ENCODE results near the gene LUC7L2.

DNA sequence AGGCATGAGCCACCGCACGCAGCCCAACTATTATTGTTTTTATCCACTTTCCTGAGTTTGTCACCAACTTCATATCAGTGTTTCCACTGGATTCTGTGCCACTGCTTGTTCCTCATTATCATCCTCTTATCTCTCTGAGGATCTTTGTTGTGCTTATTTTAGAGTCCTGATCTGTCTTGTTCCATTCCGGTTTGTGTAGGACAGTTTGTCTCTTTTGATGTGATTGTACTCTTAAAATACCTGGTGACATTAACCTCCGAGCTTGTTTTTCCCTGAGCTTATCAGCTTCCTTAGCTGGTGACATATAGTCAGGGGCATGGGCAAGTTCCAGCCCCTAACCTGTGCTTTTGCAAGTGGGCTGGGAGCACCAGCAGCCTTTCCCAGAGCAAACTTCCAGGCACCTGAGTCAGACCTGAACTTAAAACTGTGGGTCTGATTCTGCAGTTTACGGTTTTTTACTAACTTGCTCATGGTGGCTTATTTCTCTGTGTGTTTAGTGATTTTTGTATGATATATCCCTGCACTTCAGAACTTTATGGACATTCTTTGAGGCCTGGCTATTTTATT, 41.7 kb upstream of the LUC7L2 start:
- no peak for TF ChIP-seq POLR2AphosphoS5 (IDR thresholded peaks at IDR 0.05)
- TF ChIP-seq, protein P1, sequence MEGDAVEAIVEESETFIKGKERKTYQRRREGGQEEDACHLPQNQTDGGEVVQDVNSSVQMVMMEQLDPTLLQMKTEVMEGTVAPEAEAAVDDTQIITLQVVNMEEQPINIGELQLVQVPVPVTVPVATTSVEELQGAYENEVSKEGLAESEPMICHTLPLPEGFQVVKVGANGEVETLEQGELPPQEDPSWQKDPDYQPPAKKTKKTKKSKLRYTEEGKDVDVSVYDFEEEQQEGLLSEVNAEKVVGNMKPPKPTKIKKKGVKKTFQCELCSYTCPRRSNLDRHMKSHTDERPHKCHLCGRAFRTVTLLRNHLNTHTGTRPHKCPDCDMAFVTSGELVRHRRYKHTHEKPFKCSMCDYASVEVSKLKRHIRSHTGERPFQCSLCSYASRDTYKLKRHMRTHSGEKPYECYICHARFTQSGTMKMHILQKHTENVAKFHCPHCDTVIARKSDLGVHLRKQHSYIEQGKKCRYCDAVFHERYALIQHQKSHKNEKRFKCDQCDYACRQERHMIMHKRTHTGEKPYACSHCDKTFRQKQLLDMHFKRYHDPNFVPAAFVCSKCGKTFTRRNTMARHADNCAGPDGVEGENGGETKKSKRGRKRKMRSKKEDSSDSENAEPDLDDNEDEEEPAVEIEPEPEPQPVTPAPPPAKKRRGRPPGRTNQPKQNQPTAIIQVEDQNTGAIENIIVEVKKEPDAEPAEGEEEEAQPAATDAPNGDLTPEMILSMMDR (IDR thresholded peaks at IDR 0.05): no peak
- no peak for TF ChIP-seq POLR2A (IDR thresholded peaks at IDR 0.05)
